Thymus (tissue), 11 donors: Measurements from ENCODE around the gene TNNT3. TPM values are rescaled to one million over a fixed set of nuclear protein-coding genes. Genes with fewer than 3 reads are reported as not detected.

Experiments used
- DNase-seq, 9 donors: peaks; one replicate each; pipeline ENCODE4 v3.0.0-alpha.2; 2013; ENCODE audit warnings: low spot score in 9 of 9, low read depth in 6 of 9, missing footprints in 1 of 9
- H3K27ac ChIP-seq, 2 donors: one replicate each; pipeline ENCODE4 v1.5.1; 2013; ENCODE audit warnings: control low read depth in 1 of 2, low read depth in 1 of 2, low read length in 1 of 2, mild to moderate bottlenecking in 1 of 2, moderate library complexity in 1 of 2
- H3K27me3 ChIP-seq, 2 donors: one replicate each; pipeline ENCODE4 v1.5.1; 2013; ENCODE audit warnings: low read length in 1 of 2; ENCODE audit not compliant: control insufficient read depth in 2 of 2, insufficient read depth in 1 of 2
- H3K36me3 ChIP-seq, 2 donors: one replicate each; pipeline ENCODE4 v1.5.1; 2013; ENCODE audit warnings: low read length in 1 of 2, mild to moderate bottlenecking in 1 of 2, moderate library complexity in 1 of 2; ENCODE audit not compliant: control insufficient read depth in 2 of 2, insufficient read depth in 2 of 2
- H3K4me1 ChIP-seq, 2 donors: one replicate each; pipeline ENCODE4 v1.5.1; 2013; ENCODE audit warnings: low read length in 2 of 2; ENCODE audit not compliant: control insufficient read depth in 2 of 2, insufficient read depth in 2 of 2
- H3K4me3 ChIP-seq, 2 donors: one replicate each; pipeline ENCODE4 v1.5.1; 2013; ENCODE audit warnings: low read length in 2 of 2, control low read depth in 1 of 2, mild to moderate bottlenecking in 1 of 2
- H3K9me3 ChIP-seq, 2 donors: one replicate each; pipeline ENCODE4 v1.5.1; 2013; ENCODE audit warnings: low read length in 1 of 2, mild to moderate bottlenecking in 1 of 2; ENCODE audit not compliant: control insufficient read depth in 2 of 2, insufficient read depth in 1 of 2
- WGBS: extraction: QIAGEN DNeasy Blood & Tissue Kit; methylation state at CpG from one replicate; pipeline ENCODE4 v1.1.7; 2013; 5-methylcytosine and 5-hydroxymethylcytosine counted together
- polyA plus RNA-seq: library from polyadenylated mRNA; stranded (reverse); fragments of 200-250 nt; gene quantifications from one replicate; pipeline ENCODE4 v1.2.3, GENCODE V29; 2013
- total RNA-seq: library from RNA; stranded (reverse); fragments of 120-200 nt; gene quantifications from one replicate; pipeline ENCODE4 v1.2.4, GENCODE V29; 2013
- donor health status: healthy.

TNNT3 gene
- total and polyA plus RNA-seq, 2 donors = 15.8 to 44.9 TPM

DNA sequence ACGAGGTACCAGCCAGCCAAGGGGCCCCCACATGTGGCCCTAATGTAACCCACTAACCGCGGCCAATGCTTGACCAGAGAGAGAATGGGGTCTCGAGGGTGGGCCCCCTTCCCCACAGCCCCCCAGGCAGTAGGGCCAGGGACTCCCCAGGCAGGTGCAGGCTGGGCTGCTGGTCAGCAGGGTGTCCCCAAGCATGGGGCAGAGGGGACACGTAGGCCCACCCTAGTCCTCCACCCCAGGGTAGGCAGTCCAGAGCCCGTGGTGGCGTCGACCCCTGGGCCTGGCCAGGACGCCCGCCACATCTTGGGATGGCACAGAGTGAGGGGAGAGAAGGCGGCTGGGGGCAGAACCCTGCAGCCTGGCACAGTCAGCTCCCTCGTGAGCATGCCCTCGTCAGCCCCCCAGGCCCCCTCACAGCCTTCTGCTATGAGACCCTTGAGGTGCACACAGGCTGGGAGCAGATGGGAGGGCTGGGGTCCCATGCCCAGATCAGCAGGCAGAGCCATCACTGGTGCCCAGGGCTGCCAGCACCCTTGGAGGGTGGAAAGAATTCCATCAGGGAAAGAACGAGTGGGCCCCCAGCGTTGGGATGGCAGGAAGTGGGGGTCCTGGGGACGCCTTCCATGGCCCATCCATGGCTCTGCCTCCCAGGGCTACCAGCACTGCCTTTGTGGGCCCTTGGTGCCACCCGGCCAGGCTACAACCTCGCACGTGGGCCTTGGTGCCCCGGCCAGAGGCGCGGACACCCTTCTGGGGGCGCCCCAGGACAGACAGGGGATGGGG, 6.1 kb downstream of the TNNT3 start:
- WGBS = 97% methylated on average over 23 of the region's 23 CpGs
- H3K4me1 ChIP-seq = peaks cover 7 to 66% of the 10 kb centered on the region in 2 donors
- H3K36me3 ChIP-seq = no peaks in the 10 kb centered on the region
- H3K27me3 ChIP-seq = no peaks in the 10 kb centered on the region
- no peak for DNase-seq
- H3K9me3 ChIP-seq = no peaks in the 10 kb centered on the region
- H3K4me3 ChIP-seq = no peak overlapping the region
- no peak overlapping the region for H3K27ac ChIP-seq

DNA sequence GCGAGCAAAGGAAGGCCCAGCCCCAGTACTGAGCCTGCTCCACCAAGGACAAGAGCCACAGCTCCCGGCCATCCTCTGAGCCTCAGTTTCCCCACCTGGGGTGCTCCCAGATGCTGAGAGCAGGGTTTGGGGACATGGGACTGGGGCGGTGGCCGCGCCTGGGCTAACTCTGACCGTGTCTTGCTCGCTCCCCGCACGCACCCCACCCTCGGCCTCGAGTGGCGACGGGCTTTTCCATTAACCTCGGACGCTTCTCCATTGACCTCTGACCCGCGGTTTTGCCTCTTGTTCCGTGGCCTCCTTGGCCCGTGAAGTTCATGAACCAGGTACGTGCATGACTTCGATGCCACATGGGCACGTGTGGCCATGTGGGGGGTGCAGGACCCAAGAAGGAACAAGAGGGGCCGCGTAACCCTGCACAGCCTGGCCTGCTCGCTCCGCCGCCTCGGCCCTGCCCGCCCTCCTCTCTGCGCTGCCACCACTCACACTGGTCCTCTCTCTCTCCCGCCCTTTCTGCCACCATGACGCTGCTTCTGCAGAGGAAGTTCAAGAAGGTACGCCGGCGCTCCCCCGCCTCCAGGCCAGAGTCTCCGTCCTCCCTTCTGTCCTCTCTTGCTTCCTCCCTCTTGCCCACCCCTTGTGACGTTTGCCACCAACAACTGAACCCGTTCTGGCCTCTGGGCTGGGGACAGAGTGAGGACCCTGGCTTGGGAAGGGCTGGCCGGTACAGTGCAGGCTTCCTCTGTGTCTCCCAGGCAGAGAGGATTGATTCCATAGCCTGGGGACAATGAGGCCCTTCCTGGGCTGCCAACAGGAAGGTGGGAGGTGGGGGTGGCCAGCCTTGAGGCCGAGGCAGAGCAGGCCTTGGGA, 6.9 kb downstream of the TNNT3 start:
- H3K36me3 ChIP-seq = no peaks in the 10 kb centered on the region
- H3K4me3 ChIP-seq = no peak overlapping the region
- H3K27ac ChIP-seq = no peak overlapping the region
- no peaks in the 10 kb centered on the region for H3K9me3 ChIP-seq
- H3K4me1 ChIP-seq = peaks cover 7 to 72% of the 10 kb centered on the region in 2 donors
- 93% methylated on average over 41 of the region's 41 CpGs for WGBS
- no peaks in the 10 kb centered on the region for H3K27me3 ChIP-seq
- DNase-seq = no peak

- 82% methylated on average over 28 of the region's 28 CpGs for WGBS
- no peak overlapping the region for H3K4me3 ChIP-seq
- H3K27ac ChIP-seq = peak overlapping the region in 1 of 2 donors; percentile 11
- no peak for DNase-seq
- H3K36me3 ChIP-seq = no peaks in the 10 kb centered on the region
- no peaks in the 10 kb centered on the region for H3K27me3 ChIP-seq
- no peaks in the 10 kb centered on the region for H3K9me3 ChIP-seq
- H3K4me1 ChIP-seq = peaks cover 7 to 78% of the 10 kb centered on the region in 2 donors
Observed at GRCh38 chr11:1927026-1927847, 7.7 kb downstream of the TNNT3 start.

DNA sequence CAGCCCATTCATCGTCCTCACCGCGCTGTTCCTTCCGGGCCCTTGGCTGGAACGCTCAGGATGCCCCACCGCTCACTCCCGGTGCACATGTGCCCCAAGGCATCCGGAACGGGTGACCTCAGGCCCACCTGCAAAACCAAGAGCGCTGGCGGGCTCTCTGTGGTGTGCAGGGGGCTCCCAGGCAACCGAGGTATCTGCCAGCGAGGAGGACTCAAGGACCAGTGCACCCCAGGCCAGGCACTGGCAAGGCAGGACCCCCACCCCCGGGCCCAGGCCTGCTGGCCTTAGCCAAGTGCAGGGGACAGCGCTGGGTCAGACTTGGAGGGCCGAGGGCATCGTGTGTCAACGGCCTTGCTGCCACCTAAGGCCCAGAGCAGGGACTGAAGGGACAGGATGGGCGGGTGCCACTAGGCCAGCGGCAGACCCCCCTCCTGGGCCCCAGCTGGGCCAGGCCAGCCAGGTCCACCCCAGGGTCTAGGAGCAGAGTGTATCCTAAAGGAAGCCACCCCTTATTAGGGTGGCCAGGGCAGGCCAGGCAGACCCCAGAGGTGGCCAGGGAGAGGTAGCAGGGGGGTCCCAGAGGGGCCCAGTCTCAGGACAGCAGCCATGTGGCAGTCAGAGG, 8.5 kb downstream of the TNNT3 start:
- Histone ChIP-seq H3K36me3 (no peaks in the 10 kb centered on the region), H3K27ac (peak overlapping the region in 1 of 2 donors; percentile 26), H3K9me3 (no peaks in the 10 kb centered on the region), H3K4me1 (peaks cover 3 to 72% of the 10 kb centered on the region in 2 donors), H3K27me3 (no peaks in the 10 kb centered on the region), H3K4me3 (no peak overlapping the region)
- no peak for DNase-seq
- 85% methylated on average over 20 of the region's 20 CpGs for WGBS

GRCh38 chr11:1928470-1928890, 9.0 kb downstream of the TNNT3 start:
- no peak for DNase-seq
- no peak overlapping the region for H3K4me3 ChIP-seq
- no peaks in the 10 kb centered on the region for H3K27me3 ChIP-seq
- no peaks in the 10 kb centered on the region for H3K9me3 ChIP-seq
- H3K27ac ChIP-seq = peak overlapping the region in 1 of 2 donors; percentile 26
- peaks cover 3 to 67% of the 10 kb centered on the region in 2 donors for H3K4me1 ChIP-seq
- WGBS = 97% methylated on average over 13 of the region's 13 CpGs
- H3K36me3 ChIP-seq = no peaks in the 10 kb centered on the region

- no peaks in the 10 kb centered on the region for H3K36me3 ChIP-seq
- DNase-seq = no peak
- no peak overlapping the region for H3K4me3 ChIP-seq
- 96% methylated on average over 35 of the region's 35 CpGs for WGBS
- H3K9me3 ChIP-seq = no peaks in the 10 kb centered on the region
- no peak overlapping the region for H3K27ac ChIP-seq
- no peaks in the 10 kb centered on the region for H3K27me3 ChIP-seq
- peaks cover 3 to 63% of the 10 kb centered on the region in 2 donors for H3K4me1 ChIP-seq
Observed at GRCh38 chr11:1928891-1929541, 9.5 kb downstream of the TNNT3 start.

GRCh38 chr11:1929621-1930461, 10.3 kb downstream of the TNNT3 start:
- Histone ChIP-seq H3K27ac (no peak overlapping the region), H3K4me3 (no peak overlapping the region), H3K27me3 (no peaks in the 10 kb centered on the region), H3K4me1 (peaks cover 3 to 55% of the 10 kb centered on the region in 2 donors), H3K9me3 (no peaks in the 10 kb centered on the region), H3K36me3 (no peaks in the 10 kb centered on the region)
- 88% methylated on average over 25 of the region's 25 CpGs for WGBS
- no peak for DNase-seq
